GM12878 (cell line): ENCODE measurements around the gene CCNDBP1. TPM values are rescaled to one million over a fixed set of nuclear protein-coding genes. Genes with fewer than 3 reads are reported as not detected.
"Not testable (repeated sequence)": the region's sequence is repeated elsewhere in the genome, so short reads cannot be mapped to it uniquely, and the experiment has no call there.

Experiments
- ATAC-seq: fragments of 200-7000 bp; cut with Tn5 transposase; 3 replicates; pipeline ENCODE4 v1.9.1; 2020; ENCODE audit warnings: mild to moderate bottlenecking, moderate library complexity
- BruUV-seq: library from RNA; stranded (reverse); fragments of 400-500 nt; replicated peaks from 2 replicates; lab custom pipeline; 2021; lab: Mats Ljungman, UMichigan
- CTCF ChIA-PET: fragments of 300-600 bp; sonication (Branson Sonifier 250); formaldehyde crosslinking; extraction: SDS; loops from one replicate; lab custom pipeline; 2021; ENCODE audit warnings: inconsistent platforms; lab: Yijun Ruan, JAX
- POLR2A ChIA-PET: fragments of 350-600 bp; formaldehyde crosslinking; extraction: SDS; loops from one replicate; lab custom pipeline; 2021; ENCODE audit warnings: inconsistent platforms; lab: Charles Lee
- RAD21 ChIA-PET: fragments of 300-600 bp; sonication (Branson Sonifier 250); formaldehyde crosslinking; loops from one replicate; lab custom pipeline; 2023; ENCODE audit warnings: antibody characterized with exemption; ENCODE audit not compliant: unreplicated experiment; lab: Charles Lee
- SMC1A ChIA-PET: fragments of 300-600 bp; sonication (Branson Sonifier 250); formaldehyde crosslinking; loops from one replicate; lab custom pipeline; 2023; ENCODE audit not compliant: unreplicated experiment, uncharacterized antibody; lab: Charles Lee
- DNase-seq: peaks from one replicate; pipeline ENCODE4 v3.0.0-alpha.2; 2011; ENCODE audit warnings: low read depth, low spot score
- FAIRE-seq: peaks from 3 replicates; lab custom pipeline; 2011; peaks lifted over from hg19 to GRCh38; lab: Jason Lieb, UNC
- H2AFZ ChIP-seq: 2 replicates; pipeline ENCODE4 v1.6.0; 2011; ENCODE audit warnings: low read depth, low read length, control low read depth; ENCODE audit not compliant: control insufficient read depth
- H3K27ac ChIP-seq: 2 replicates; pipeline ENCODE4 v1.5.1; 2011; ENCODE audit warnings: control low read depth; ENCODE audit not compliant: control insufficient read depth, insufficient read depth
- H3K27me3 ChIP-seq, 2 experiments: replicated peaks in 1 of 2; 2 replicates each; pipeline versions ENCODE4 v1.6.0 to v1.6.1; 2011; ENCODE audit warnings: low read length in 1 of 2; ENCODE audit not compliant: control insufficient read depth in 2 of 2, insufficient read depth in 2 of 2
- H3K36me3 ChIP-seq, 2 experiments: 2 replicates each; pipeline ENCODE4 v1.5.1; 2011; ENCODE audit warnings: low read length in 1 of 2; ENCODE audit not compliant: control insufficient read depth in 2 of 2, insufficient read depth in 2 of 2
- H3K4me1 ChIP-seq: 2 replicates; pipeline ENCODE4 v1.6.1; 2011; ENCODE audit warnings: mild to moderate bottlenecking, low read length, moderate library complexity, mixed read lengths; ENCODE audit not compliant: control insufficient read depth, insufficient read depth
- H3K4me2 ChIP-seq: 2 replicates; pipeline ENCODE4 v1.6.0; 2011; ENCODE audit warnings: control low read depth; ENCODE audit not compliant: control insufficient read depth, insufficient read depth
- H3K4me3 ChIP-seq: fragments of 200-600 bp; sonication (generic); 2 replicates; pipeline ENCODE4 v1.5.1; 2016
- H3K79me2 ChIP-seq: 2 replicates; pipeline ENCODE4 v1.6.0; 2011; ENCODE audit warnings: low read length; ENCODE audit not compliant: control insufficient read depth, insufficient read depth
- H3K9ac ChIP-seq: 2 replicates; pipeline ENCODE4 v1.8.0; 2011; ENCODE audit warnings: low read length, control low read depth, mixed read lengths; ENCODE audit not compliant: control insufficient read depth, insufficient read depth
- H3K9me3 ChIP-seq: replicated peaks from 3 replicates; pipeline ENCODE4 v1.5.1; 2011; ENCODE audit warnings: mild to moderate bottlenecking, low read length; ENCODE audit not compliant: control insufficient read depth, insufficient read depth
- H4K20me1 ChIP-seq: 2 replicates; pipeline ENCODE4 v1.6.0; 2011; ENCODE audit not compliant: control insufficient read depth, insufficient read depth
- BMI1 ChIP-seq: fragments of 450-650 bp; IDR thresholded peaks from 2 replicates; pipeline ENCODE4 v1.6.1; 2016; ENCODE audit warnings: mild to moderate bottlenecking, moderate library complexity, borderline replicate concordance
- CEBPB ChIP-seq, 2 experiments: fragments of 150-350 bp in 1 of 2; IDR thresholded peaks; 2 replicates each; pipeline ENCODE4 v1.6.1; 2012 to 2014; ENCODE audit warnings: low read depth in 2 of 2, low read length in 2 of 2, borderline replicate concordance in 1 of 2, inconsistent platforms in 1 of 2
- PBX3 ChIP-seq: IDR thresholded peaks from 2 replicates; pipeline ENCODE4 v1.6.1; 2011; ENCODE audit warnings: mild to moderate bottlenecking, low read depth, low read length, moderate library complexity; ENCODE audit not compliant: insufficient replicate concordance
- SMAD1 ChIP-seq: fragments of 450-650 bp; IDR thresholded peaks from 2 replicates; pipeline ENCODE4 v1.6.1; 2018; ENCODE audit warnings: mild to moderate bottlenecking, low read depth; ENCODE audit not compliant: partially characterized antibody
- TAF1 ChIP-seq: IDR thresholded peaks from 2 replicates; pipeline ENCODE4 v1.6.1; 2011; ENCODE audit warnings: mild to moderate bottlenecking, low read depth, low read length, borderline replicate concordance
- WGBS: methylation state at CpG from one replicate; pipeline ENCODE4 v1.1.6; 2016; ENCODE audit warnings: low lambda C conversion rate; ENCODE audit not compliant: insufficient replicate concordance, insufficient coverage; ENCODE audit errors: missing lambda C conversion rate; 5-methylcytosine and 5-hydroxymethylcytosine counted together
- in situ Hi-C: fragments of 300-500 bp; cut with MboI; formaldehyde crosslinking; loops from 9 replicates; pipeline ENCODE4 v1.14.3; 2018; ENCODE audit warnings: mixed read lengths
- intact Hi-C: fragments of 100-400 bp; cut with micrococcal nuclease; formaldehyde crosslinking; loops from one replicate; pipeline ENCODE4 v1.14.2; 2022; ENCODE audit not compliant: unreplicated experiment
- polyA plus RNA-seq, 11 experiments: library from polyadenylated mRNA; depleted of rRNA in 4 of 11; unstranded in 6 of 11; stranded (reverse) in 5 of 11; fragments of >200 nt; fragmentation: Nextera tagmentation in 4 of 11; fragmentation: Illumina TruSeq in 1 of 11; extraction: Ambion mirVana in 4 of 11; extraction: Trizol in 1 of 11; gene quantifications; 1 replicate in 1 of 11; 2 replicates in 10 of 11; pipeline versions ENCODE4 v1.2.1 to v1.2.3, GENCODE V29; 2011 to 2016; ENCODE audit warnings: inconsistent platforms in 2 of 11, missing spikeins in 2 of 11, low read depth in 1 of 11
- total RNA-seq, 4 experiments: library from RNA; depleted of rRNA in 3 of 4; stranded (reverse); fragments of >200 nt in 3 of 4; fragmentation: Illumina TruSeq in 1 of 4; extraction: Trizol in 1 of 4; gene quantifications; 2 replicates each; pipeline versions ENCODE4 v1.2.1 to v1.2.3, GENCODE V29; 2013 to 2021

CCNDBP1 gene
- total and polyA plus RNA-seq, 10 of the 15 experiments (the other 5 are each of a cell fraction or from before 2014, with no cell fraction given) = 30.1 to 86.7 (median 42.2) TPM

GRCh38 chr15:43198556-43198955, 13.4 kb downstream of the CCNDBP1 start:
- H3K4me3 ChIP-seq, RAD21 ChIA-PET, ATAC-seq, H2AFZ ChIP-seq, H3K27me3 ChIP-seq, intact Hi-C loops, POLR2A ChIA-PET, H3K79me2 ChIP-seq, H3K27ac ChIP-seq, SMC1A ChIA-PET, FAIRE-seq, H3K4me2 ChIP-seq, in situ Hi-C loops, H4K20me1 ChIP-seq, H3K9me3 ChIP-seq, DNase-seq, BruUV-seq, CTCF ChIA-PET, H3K9ac ChIP-seq, H3K4me1 ChIP-seq: not testable (repeated sequence)
- 96% methylated on average over 4 of the region's 4 CpGs for WGBS
- peaks cover 0 to 16% of the 10 kb centered on the region in 2 experiments; a peak in 1 of 4 replicates for H3K36me3 ChIP-seq

GRCh38 chr15:43198992-43199391, 13.8 kb downstream of the CCNDBP1 start:
- H3K27me3 ChIP-seq = no peaks in the 10 kb centered on the region; a peak in 1 of 4 replicates
- intact Hi-C loops = no loop called here
- H2AFZ ChIP-seq = no peak overlapping the region
- ChIA-PET CTCF (interaction anchor here (1.8 kb wide), 1 partner anchor 12 kb away, joined by 5 read pairs; no protein-coding TSS in a partner anchor), RAD21 (no interaction called here), POLR2A (no interaction called here), SMC1A (no interaction called here)
- no peak overlapping the region for H3K4me3 ChIP-seq
- H3K36me3 ChIP-seq = peaks cover 0 to 13% of the 10 kb centered on the region in 2 experiments; a peak in 1 of 4 replicates
- WGBS = 95% methylated on average over 3 of the region's 3 CpGs
- no peak for DNase-seq
- no peak for TF ChIP-seq TAF1
- TF ChIP-seq PBX3 = no peak
- no peak for TF ChIP-seq SMAD1
- TF ChIP-seq CEBPB (IDR thresholded peaks at IDR 0.05; ENCODE audit: borderline replicate concordance in 1 of 2, low read depth in 2 of 2, low read length in 2 of 2) = no peak
- no peak for TF ChIP-seq BMI1
- no peak for FAIRE-seq
- no peaks in the 10 kb centered on the region for H4K20me1 ChIP-seq
- no peak for ATAC-seq
- no peaks in the 10 kb centered on the region for H3K4me1 ChIP-seq
- no TSS peak for BruUV-seq
- H3K4me2 ChIP-seq = no peak overlapping the region
- no peaks in the 10 kb centered on the region; the same call in 2 of the 3 replicates for H3K9me3 ChIP-seq
- H3K9ac ChIP-seq = no peak overlapping the region
- no peak overlapping the region for H3K27ac ChIP-seq
- no peaks in the 10 kb centered on the region for H3K79me2 ChIP-seq
- in situ Hi-C loops = no loop called here
